Measurements from ENCODE around the gene MYO5C.

DNA sequence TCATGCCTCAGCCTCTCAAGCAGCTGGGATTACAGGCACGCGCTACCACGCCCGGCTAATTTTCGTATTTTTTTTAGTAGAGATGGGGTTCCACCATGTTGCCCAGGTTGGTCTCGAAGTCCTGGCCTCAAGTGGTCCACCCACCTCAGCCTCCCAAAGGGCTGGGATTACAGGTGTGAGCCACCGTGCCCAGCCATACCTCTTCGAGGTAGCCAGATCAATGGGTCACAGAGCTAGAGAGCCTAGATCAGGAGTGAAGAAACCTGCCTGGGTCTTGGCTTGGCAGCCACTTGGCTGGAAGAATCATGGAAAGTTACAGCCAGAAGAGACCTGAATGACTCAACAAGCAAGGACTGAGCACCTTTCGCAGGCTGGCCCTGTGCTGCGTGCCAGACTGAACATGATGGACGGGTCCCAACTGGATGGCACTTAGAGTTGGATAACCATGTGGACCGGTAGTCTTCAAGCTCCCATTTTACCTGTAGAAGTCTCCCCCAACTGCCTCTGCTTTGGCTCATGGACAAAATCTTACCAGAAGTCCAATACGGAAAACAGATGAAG, 134.1 kb downstream of the MYO5C start:
- no peak for TF ChIP-seq POLR2A (IDR thresholded peaks at IDR 0.05)
- TF ChIP-seq EP300 (IDR thresholded peaks at IDR 0.05), result no peak
